UCSD-AML1 (cell line): ENCODE measurements around the gene VIT.

Experiments
- DNase-seq: peaks from one replicate; lab custom pipeline; 2025; ENCODE audit not compliant: unreplicated experiment; lab: John Stamatoyannopoulos, UW

Gene VIT

GRCh38 chr2:36756438-36756837 lies 59.9 kb downstream of the VIT start:
- DNase-seq: no peak

- no peak for DNase-seq
These were observed 66.4 kb downstream of the VIT start for GRCh38 chr2:36762764-36763490.

GRCh38 chr2:36769106-36769505 lies 72.6 kb downstream of the VIT start:
- no peak for DNase-seq

GRCh38 chr2:36770542-36771287 lies 74.2 kb downstream of the VIT start:
- peak; percentile 75 for DNase-seq

GRCh38 chr2:36771671-36772070 lies 75.2 kb downstream of the VIT start:
- DNase-seq: no peak

- no peak for DNase-seq
These were observed 77.4 kb downstream of the VIT start for GRCh38 chr2:36773947-36774346.

DNA sequence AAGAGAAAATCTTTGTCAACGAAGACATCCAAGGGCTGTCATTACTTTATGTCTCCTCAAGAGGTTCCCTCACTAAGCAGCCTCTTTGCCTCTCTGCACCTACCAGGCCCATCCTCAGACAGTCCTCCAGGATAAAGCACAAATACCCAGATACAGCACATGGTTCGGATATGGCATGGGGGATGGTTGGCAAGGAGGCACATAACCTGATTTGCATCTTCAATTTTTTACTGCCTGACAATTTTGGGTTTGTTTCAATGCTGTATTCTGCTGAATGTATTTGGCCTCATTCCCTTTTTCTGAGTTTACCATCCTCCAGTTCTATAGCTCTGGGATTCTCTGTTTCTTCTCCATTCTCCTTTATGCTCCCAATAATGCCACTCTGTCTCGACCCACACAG lies 78.8 kb downstream of the VIT start:
- DNase-seq: no peak

DNA sequence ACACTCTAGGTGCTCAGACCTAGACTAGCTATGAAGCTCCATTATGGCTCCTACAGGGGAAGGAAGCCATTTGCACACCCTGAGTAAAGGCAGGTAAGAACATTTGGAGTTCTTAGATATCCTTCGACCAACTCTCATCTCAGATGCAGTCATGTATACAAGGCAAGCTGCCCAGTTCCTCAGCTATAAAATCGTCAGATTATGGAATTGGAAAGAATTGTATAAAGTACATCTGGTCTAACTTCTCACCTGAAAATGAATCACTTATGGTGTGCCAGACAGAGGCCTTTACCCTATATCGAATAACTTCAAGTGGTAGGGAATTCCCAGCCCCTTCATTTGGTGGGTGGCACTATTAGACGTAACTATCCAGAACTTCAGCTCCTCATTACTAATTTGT lies 79.3 kb downstream of the VIT start:
- no peak for DNase-seq

GRCh38 chr2:36777272-36777671 lies 80.8 kb downstream of the VIT start:
- no peak for DNase-seq

DNA sequence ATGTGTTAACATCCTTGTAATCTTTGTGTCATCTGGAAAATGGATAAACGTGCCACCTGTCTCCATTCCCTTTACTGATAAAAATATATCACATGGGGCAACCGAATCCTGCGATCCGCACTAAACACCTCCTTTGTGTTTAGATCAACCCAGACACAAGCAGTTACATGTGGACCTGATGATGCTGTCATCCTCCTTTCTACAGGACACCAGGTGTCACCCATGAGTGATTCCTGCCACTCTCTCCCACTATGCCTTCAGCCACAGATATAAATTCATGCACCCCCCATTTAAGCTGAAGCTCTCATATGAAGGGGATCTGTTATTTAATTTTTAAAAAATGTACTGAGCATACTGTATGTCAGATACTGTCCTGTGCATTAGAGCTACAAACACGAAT lies 81.3 kb downstream of the VIT start:
- no peak for DNase-seq

DNA sequence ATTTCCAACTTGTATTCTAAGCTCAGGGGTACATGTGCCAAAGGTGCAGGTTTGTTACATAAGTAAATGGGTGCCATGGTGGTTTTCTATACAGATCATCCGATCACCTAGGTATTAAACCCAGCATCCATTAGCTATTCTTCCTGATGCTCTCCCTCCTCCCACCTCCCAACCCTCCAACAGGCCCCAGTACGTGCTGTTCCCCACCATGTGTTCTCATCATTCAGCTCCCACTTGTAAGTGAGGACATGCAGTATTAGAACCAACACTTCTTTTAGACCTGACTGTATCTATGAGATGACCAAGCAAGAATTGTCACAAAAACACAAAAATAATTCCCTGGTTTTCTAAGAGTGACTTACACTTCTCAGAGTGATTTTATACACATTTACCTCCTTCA lies 83.0 kb downstream of the VIT start:
- DNase-seq: no peak

DNA sequence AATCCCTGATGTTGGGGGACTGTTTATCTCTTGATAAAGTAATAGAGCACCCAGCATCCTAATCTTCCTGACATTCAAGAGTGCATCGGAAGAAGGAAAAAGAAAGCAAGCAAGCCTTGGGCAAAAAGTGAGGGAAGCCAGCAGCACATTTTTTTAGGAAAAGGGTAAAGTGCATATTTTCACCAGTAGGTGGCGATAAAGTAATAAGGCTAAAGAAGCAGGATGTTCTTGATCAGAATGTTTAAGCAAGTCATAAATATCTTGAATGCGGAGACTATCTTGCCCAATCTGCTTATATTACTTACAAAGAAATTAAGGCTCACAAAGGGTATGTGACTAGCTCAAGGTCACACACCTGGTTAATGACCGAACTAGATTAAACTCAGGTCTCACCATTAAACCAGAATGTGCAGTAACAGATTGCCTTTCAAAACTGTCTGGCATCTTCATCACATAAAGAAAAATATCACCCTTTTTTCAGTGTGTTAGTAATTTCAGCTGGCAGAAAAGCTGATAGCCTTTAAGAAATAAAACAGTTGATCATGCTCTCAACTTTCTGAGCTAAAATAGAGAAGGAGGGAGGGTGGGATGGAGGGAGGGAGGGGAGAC lies 83.8 kb downstream of the VIT start:
- no peak for DNase-seq

DNA sequence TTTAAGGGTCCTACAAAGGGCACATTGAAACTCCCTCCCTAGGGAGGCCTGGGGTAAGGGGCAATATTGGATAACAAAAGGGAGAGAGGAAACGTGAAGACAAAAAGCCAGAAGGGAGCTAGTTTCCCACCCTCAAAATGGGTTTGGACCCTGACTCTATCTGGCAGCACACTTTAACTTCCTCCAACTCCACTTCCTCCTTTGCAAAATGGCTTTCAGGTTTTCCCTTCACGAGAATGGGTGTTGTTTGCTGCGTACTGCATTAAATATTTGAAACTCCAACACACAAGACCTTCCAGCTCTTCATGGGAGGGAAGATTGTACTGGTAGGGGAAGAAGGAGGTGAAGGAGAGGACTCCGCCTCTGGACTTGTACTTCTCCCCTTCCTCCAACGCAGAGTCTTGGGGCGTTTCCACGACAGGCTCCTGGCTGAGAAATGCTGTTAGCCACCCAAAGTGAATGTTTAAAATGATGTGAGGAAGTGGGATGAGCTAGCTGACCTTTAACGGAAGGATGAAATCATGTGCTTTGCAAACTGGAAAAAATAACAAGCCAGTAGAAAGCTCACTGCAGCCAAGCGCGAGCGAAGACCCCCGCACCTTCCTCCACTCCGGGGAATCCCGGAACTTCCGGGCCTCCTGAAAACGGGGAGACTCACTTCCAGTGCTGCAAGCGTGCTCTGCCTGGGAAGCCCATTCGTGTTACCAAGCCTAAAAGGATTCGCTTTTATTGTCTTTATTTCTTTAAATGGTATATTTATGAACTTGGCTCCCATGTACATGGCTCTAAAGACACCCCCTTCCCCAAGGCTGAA lies 85.6 kb downstream of the VIT start:
- no peak for DNase-seq

DNA sequence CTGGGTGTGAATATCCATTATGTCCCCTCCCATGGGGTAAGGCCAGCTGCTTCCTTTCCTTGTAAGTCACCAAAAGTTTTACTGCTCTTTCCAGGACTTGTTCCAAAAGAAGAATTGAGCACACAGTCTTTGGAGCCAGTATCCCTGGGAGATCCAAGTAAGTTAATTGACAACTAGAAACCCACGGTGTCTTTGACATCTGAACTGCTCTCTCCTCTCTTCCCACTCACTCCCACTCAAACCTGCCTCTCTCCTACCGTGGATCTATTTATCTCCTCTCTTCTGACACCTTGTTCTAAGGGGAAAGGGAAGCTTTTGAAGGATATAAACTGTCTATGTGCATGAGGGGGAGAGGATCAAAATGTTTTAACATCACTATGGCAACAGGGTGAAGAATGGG lies 86.7 kb downstream of the VIT start:
- DNase-seq: no peak

DNA sequence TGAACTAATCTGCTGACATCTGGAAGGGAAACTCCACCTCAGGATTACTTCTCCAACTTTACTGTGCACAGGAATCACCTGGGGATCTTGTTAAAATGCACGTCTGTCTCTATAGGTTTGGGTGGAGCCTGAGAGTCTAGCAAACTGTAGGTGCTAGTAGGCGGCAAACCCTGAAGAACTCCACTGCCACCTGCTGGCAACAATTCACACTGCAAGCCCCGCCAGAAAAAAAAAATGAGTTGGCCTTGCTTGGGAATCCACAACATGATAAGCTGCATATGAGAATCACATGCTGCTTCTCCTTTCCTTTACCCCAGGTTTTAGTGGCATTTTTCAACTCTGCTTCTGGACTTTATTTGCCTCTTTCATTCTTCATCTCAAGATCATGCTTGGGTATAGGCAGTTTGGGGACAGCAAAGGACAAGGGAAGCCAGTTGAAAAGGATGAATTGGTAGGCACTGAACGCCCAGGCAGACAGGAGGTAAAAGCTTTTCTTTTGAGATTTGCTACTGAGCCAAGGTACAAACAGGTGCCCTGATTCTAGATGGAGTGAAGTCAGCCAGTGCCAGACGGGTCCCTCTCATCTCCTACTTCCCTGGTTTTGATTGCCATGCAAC lies 88.8 kb downstream of the VIT start:
- peak; percentile 75 for DNase-seq

DNA sequence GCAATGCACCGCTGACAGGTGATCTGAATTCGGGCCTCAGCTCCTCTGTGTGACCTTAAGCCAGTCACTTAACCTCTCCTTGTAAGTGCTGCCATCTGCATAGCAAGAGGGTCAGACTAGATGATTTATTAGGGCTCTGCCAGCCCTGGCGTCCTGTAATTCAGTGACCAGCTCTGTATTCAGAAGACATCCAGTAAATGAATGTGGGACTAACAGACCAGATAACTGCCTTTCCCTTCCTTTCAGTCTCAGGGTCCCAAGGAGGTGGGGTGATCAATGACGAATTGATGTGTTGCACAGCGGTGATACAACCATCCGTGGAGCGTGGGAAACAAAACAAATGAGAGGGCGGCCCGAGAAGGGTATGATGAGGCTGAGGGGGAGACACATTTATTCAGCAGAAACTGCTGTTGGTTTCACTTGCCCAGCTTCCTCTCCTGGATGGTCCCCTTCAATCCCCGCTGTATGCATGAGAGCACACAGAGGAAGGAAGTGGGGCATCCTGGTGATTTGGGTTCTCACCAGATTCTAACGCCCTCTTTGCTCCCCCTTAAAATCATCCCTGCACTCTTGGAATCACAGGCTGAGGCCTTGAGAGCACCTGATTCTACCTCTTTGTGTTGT lies 92.8 kb downstream of the VIT start:
- DNase-seq: no peak

GRCh38 chr2:36792951-36793350 lies 96.4 kb downstream of the VIT start:
- DNase-seq: no peak

- no peak for DNase-seq
These were observed 101.0 kb downstream of the VIT start for GRCh38 chr2:36797324-36798070.

DNA sequence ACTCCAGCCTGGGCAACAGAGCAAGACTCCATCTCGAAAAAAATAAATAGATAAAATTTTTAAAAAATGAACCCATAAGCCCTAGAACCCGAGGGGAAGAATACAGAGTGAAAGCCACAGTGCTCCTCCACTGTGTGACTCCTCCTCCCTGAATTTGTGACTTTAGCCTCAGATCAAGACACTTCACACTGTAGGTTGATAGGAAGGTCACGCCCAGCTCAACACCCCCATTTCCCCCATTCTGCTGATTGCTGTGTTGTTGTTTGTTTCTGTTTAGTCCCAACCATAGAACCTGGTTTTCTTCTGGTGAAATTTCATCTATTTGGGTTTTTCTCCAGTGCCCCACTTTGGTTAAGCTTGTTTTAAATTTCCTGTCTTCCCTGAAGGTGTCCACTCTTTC lies 102.2 kb downstream of the VIT start:
- no peak for DNase-seq

DNA sequence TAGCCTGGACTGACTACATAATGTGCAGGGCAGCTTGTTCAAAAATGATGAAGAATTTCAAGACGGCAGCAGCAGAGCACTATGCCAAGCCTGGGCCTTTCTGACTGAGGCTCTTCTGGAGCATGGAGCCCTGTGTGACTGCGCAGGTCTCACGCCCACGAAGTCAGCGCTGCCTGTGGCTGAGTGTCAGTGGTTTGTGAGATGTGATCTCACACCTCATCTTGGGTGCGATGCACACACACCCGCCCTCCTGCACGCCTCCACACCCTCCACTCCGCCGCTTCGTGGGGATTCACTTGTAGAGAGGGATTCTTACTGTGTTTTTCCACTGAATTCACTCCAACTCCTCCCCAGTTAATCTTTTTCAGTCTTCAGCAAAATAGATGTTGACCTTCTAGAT lies 103.9 kb downstream of the VIT start:
- DNase-seq: no peak
